ENCODE measurements around the gene WIZ.

Gene WIZ

DNA sequence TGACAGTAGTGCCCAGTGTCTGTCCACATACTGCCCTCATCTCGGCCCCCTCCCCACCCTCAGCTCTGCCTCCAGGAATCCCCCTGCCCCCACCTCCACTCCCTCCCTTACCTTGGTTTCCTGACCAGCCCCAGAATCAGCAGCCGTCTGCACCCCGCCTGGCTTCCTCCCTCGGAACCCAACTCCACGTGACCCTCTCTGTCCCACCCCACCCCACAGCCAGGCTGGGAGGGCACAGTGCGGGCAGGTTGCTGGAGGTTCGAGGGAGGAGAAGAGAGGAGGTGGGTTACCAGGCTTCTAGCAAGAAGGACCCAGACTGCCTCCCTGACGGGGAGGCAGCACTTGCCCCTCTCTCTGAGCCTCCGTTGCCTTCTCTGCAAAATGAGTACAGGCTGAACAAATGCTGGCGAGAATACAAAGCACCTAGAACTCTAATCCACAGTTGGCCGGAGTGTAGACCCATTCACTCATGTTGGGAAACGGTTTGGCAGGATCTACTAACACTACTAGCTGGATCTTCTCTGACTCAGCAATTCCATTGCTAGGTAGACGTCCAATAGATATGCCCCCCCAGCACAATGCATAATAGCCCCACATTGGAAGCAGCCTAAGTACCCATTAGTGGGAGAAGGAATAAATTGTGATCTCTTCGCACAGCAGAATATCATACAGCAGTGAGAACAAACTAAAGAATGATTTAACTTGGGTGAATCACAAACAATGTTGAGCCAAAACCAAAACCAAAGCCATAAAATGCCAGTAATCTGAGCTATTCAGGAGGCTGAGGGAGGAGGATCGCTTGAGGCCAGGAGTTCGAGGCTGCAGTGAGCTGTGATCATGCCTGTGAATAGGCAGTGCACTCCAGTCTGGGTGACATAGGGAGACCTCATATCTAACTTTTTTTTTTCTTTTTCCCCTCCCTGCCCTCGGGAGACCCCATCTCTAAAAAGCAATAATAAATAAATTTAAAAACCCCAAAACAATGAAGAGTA, 14.9 kb upstream of the WIZ start, which contains the start of gene RASAL3:
Gene RASAL3, minus strand, starts transcription at position 151 of the 992 bp plus-strand sequence. CDS start 186 bp downstream, outside the sequence.
- DNase-seq: peak; percentile 80

DNA sequence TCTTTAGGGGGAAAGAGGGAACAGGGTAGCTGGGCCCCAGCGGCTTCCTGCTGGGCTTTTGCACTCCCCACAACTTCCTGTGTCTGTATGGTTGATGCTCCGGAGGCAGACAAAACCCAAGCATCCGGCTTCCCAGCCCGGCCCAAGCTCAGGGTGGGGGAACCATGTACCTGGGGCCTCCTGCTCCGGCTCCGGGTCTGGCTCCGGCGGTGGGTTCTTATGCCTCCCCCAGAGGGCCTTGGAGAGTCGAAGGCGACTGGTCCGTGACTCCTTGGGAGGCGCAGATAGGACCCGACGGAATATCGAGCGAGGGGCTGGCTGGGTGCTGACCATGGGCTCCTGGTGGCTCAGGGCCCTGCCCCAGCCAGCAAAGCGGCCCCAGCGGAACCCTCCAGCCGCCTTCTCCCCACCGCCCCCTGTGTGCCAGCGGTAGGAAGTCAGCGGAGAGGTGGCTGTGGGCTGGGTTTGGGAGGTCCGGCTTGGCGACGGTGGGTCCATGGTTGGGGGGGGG, 14.2 kb upstream of the WIZ start:
- peak; percentile 83 for DNase-seq

DNA sequence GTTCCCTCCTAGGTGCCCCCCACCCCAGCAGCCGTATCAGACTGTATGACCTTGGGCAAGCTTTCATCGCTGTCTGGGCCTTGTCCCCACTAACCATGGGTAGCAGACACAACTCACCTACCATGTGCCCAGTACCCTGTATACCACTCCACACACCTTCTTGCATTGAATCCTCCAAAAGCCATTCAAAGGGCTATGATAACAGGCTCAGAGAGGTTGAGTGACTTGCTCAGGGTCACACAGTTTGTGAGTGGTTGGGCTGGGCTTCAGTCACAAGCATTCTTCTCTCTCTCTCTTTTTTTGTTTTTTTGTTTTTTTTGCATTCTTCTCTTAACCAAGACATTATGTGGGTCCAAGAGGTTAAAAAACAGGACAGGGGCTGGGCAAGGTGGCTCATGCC, 11.9 kb upstream of the WIZ start:
- DNase-seq: no peak

DNA sequence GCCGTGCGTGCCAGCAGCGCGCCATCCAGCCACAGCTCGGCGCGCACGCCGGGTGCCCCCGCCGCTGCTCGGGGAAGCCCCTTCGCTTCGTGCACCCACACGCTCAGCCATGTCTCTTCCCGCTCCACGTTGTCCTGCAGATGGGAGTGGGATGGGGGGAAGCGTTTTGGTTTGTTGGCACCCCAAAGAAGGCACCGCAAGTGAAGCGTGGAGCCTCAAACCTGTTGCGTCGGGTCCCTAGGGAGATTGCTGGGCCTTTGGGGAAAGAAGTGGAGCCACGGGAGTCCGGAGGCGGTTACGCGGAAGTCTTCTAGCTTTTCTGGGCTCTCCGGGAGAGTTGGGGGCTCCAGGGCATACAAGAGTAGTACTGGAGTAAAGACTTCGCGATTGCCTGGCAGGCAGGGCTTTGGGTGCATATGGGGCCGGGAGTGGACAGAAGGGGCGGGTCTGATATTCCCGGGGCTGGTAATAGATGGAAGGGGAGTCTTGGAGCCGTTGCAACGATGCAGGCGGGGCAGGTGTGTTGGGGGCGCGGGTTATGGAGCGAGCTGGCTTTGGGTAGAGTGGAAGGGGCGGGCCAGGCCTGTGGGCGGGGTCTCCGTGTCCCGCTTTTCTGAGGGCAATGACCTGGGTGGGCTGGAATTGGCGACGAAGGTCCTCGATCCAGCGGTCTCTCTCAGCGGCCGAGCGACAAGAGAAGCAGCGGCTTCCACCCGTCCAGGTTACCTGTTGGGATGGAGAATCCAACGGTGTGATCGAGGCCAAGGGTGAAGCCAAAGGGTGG, 8.1 kb upstream of the WIZ start:
- DNase-seq: no peak

DNA sequence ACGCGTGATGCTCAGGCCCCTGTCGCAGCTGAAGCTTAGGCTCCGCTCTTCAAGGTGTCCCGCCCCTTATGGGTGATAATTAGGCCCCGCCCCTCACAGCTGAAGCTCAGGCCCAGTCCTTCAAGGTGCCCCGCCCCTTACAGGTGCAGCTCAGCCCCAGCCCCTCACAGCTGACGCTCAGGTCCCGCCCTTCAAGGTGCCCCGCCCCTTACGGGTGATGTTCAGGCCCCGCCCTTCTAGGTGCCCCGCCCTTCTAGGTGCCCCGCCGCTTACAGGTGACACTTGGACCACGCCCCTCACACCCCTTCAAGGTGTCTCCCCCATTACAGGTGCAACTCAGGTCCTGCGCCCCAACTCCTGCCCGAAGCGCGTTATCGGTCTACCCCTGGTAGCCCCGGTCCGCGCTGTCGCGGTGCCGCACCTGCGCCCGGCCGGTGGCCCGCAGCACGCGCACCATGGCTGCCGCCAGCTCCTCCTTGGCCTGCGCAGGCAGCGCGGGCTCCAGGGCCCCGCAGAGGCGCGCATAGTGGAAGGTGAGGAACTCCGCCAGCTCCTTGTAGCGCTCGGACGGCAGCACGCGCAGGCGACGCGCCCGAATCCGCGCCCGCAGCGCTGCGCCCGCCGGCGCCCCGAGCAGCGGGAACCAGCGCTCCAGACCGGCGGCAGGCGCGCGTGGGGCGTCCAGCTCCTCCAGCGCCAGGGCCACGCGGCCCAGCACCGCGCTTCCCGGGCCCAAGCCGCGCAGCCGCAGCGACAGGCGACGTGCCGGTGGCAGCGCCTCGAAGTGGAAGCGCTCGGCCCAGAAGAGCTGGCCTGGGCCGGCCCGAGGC, 7.3 kb upstream of the WIZ start:
- peak; percentile 40 for DNase-seq

DNA sequence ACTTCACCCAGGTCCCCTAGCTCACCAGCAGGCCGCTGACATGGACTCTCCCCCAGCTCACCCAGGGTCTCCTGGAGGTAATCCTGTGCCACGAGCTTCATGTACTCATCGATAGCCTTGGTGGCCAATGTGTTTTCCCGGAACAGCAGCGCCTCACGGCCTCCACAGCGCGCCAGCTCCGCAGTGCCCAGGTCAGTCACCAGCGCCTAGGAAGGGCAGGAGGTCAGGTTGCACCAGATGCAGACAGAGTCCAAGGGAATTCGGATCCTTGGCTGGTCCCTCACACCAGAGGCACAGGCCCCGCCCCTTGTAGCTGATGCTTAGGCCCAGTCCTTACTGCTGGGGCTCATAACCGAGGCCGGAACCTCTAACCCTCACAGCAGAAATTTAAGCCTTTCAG, 6.7 kb upstream of the WIZ start:
- no peak for DNase-seq

DNA sequence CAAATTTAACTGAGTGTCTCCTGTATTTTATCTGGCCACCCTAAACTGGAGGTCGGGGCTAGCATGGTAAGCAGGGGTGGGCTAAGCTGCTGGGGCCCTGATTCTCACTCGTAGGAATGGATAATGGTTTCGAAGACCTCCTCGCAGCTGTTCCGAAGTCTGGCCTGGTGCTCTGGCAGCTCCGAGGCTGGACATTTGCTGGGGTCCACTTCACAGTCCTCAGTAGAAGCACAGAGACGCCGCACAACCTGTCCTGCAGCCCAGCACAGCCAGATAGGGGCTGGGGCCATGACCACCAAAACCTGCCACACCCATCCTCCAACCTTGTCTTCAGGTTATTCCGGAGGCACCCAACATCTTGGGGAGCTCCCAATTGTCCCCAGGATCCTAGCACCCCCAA, 6.2 kb upstream of the WIZ start:
- DNase-seq: no peak

DNA sequence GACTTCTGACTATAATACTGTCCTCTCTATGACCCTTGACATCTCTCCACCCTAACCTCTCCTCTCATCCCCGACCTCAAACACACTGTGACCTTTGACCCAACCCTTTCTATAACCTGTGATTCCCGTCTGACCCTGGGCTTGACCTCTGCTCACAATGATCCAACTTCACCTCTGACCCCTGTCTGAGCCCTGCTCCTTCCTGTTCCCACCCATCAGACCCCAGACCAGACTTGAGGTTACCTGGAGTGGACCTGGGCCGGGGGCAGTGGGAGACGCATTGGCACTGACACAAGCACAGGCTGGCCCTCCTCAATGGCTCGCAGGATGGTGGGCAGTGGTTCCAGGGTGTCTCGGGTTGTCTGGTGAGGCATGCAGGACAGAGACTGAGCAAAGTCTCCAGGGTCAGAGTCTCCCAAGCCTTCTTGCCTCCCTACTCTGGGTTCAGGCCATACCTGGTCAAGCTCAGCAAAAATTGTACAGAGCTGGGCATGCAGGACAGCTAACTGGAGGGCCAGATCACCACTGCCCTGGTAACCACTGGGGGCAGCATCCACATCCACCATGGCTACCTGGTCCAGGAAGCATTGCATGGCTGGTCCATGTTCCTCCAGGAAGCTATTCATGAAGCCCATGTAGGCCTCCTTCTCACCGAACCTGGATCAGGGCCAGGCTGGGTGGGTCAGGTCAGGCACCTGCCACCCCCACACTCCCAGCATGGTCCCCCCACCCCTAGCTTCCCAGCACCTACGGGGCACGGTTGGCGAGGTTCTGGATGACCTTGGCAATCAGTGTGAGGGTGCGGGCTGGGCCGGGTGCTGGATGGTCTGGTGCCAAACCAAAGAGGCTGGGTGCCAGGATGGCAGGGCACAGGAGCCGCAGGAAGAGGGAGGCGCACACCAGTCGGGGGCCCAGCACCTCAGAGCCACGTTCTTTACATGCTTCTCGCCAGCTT, 4.4 kb upstream of the WIZ start:
- DNase-seq: no peak

DNA sequence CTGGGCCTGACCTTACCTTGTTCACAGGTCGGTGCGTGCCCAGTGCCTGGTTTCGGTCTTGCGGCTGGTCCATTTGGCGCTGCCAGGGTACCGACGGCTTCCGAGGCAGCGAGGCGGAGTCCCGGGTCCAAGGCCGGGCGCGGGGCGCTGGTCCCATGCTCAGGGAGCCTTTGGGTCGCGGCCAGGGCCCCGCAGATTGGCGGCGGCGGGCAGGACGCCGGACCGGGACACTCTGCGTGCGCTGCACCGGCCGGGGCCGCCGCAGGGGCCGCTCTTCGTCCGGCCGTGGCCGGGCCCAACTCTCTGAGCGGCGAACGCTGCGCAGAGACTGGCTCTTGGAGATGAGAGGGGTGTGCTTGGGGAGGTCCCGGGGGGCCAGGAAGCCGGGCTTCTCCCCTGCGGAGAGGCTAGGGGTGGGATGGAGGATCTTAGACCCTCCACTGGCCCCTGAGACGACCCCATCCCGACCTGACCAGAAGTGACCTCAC, 3.4 kb upstream of the WIZ start:
- no peak for DNase-seq

DNA sequence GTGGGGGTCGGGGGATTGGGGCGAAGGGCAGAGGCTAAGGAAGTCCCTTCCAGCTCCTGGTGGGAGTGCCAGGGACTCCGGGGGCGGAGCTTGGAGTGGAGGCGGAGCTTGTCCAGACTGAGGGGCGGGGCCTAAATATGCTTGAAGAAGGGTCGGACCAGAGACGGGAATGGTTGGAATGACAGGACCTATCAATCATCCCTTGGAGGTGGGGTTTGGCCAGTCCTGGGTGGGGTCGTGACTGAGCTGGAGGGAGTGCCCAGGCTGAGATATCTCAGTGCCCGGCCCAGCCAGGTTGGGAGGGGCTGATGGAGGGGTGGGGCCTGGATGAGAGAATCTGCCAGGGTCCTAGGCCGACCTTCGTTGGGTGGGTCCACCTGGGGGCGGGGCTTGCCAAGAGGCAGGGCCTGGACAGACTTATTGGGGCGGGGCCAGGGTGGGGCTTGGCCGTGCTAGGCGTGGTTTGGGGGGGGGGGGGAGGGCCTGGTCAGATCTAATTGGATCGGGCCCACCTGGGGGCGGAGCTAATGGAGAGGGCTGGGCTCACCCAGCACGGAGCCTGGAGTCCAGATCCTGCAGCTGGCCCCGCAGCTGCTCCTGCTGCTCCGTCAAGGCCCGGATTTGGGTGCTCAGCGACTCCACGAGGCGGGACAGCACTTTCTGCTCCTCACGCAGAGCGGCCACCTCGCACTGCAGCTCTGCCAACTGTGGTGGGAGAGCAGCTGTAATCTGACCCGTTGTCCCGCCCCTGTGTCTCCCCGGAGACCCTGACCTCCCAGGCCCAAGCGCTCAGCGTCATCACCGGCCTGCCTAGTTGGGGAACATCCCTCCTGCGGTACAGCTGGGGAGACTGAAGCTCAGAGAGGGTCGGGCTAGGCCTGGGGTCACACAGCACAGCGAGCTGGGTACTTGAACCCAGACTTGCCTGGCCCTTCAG, 2.6 kb upstream of the WIZ start:
- DNase-seq: peak; percentile 36

DNA sequence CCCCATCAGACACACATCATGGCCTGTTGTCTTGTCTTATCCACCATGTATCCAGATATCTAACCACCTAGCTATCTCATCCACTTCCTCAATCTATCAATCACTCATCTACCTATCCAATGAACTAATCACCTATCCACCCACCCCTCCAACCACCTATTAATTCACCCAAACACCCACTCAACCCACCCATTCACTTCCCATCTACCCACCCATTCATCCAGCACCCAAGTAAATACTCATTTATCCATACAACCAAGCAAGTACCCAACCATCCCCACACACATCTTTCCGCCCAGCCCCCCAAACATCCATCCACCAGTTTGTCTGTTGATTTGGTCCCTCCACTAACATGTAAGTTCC, 753 bp upstream of the WIZ start:
- no peak for DNase-seq

DNA sequence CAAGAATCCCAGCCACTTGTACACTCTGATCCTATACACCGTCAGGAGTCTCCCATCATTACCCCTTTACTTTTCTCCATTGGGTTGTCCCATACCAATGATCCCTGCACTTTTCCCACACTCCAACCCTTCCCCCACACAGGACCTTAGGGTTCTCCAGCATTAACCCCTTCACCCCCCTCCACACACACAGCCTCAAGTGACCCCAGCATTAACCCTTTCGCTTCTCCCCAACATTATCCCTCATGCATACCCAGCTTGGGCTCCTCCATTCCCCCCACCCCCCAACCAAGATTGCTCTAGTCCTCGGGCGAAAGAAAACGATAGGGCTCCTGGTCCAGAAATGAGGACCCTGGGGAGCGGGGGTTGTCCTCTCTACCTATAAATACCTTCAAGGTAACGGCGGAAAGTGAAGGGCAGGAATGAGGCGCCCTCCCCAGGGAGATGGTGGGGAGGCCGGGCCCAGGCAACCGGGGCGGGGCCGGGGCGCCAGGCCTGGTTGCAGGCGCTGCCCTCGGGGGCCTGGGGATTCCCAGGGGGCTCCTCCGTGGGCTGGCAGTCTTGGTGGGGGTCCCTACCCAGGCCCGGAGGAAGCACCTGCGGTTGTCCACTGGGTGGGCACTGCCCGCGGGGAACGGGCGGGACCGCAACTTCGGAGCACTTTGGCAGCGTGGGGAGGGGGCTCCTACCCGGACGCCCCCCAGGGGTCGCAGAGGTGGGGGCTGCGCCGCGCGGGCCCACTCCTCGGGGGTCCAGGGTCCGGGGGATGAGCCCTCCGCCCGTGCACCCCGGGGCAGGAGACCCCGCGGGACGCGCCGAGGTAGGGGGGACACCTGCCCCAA, 757 bp downstream of the WIZ start:
- DNase-seq: no peak

DNA sequence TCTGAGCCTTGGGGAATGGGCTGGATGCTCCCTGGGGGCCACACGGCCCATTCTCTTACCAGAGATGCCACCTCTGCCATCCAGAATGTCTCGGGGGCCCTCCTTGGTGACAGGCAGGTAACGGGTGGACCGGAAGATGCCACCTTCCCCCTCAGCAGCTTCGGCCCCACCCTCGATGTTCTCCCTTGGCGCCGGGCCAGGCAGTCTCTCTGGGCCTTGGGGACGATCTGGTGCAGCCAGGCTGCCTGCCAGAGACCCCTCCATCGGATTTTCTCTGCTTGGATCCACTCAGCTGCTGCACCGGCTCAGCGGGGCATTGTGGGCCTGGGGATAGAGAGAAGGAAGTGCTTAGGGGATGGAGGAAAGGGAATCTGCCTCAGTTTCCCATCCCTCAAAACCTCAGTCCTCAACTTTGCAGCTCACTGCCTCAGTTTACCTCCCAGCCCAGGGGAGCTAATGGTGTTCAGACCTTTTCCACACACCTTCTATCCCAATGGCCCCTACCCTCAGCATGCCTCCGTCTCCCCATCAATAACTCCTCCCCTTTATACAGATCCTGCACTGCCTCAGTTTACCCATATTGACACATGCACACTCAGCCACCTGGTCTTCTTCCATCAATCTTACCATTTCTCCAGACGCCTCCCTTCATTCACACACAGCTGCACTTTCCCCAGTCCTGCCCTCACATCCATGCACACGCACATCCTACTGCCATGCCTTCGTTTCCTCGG, 1.5 kb downstream of the WIZ start:
- no peak for DNase-seq

DNA sequence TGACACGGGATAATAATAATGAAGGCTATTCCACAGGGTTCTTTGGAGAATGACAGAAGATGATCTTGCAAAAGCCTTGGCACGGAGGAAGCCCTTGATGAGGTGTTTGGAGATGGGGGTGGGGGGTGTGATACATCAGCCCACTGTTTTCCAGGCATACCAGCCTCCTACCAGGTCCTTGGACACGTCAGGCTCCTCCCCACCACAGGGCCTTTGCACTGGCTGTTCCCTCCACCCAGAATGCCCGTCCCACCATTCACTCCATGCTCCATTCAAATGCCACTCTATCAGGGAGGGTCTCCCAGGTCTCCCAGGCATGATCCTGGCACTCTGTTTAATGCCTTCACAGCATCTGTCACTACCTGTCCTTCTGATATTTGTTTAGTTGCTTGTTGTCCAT, 2.7 kb downstream of the WIZ start:
- DNase-seq: no peak

DNA sequence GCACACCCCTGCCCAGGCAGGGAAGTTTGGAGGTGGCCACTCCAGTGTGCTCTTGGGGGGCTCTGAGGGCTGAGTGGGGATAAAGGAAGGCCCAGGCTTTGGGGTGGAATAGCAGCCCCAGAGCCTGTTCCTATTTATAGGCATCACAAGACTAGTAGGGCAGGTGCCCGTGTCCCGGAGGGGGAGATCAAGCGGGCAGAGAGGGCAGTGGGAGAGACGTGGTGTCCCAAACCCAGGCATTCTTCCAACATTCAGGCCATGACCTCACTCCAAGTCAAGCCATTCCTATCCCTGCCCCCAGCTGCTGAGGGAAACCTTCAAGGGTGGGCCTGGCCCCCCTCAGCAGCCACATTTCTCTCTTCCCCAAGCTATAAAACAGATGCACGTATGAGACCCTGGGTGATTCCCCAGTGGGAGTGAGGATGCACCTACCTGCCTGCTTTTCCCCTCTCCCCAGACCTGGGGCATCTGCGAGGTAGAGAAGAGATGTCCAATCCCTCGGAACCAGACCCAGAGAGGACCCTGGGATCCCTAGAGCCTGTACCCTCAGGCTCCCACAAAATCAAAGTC, 3.9 kb downstream of the WIZ start:
- no peak for DNase-seq

DNA sequence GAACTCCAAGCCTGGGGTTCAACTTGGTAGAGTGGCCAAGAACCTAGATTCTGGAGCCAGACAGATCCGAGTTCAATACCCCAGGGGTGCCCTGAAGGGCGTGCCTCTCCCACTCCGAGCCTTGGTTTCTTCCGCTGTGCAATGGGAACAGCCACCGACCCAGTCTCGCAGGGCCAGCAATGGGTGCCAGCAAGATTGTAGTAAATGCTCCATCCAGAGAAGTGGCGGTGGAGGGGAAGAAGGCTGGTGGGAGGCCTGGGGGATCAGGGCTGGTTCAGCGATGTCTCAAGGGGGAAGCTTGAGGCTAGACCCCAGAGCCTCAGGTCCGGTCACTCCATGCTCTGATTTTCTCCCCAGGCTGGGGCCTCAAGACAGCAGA, 4.5 kb downstream of the WIZ start:
- no peak for DNase-seq

DNA sequence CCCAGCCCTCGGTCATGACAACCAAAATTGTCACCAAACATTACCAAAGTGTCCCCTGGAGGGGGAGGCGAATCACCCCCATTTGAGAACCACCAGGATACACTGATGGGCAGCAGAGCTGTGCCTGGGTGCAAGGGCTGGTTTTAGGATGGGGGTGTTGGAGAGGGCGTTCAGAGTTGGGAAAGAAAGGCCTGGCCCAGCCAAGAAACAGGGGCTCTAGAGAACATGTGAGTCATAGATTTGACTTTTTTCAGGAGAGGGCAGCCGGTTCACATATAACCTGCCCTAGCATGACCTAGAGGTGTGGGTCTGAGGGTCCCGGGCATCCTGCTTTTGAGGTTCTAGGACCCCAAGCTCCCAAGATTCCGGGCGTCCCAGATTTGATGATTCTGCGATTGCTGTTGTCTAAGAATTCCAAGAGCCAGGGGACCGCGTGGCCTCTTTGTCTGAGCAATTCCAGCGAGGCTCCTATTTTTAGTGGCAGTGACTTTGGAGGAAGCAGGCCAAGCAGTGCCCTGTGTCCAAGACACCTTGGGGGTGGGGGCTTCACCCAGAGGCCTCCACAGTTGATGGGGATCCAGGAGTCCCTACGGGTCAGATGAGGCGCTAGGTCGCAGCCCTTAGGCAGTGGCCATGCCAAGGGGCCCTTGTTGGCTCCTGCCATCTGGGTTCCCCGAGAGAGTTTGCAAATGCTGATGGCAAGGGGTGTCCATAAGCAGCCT, 5.1 kb downstream of the WIZ start:
- no peak for DNase-seq

DNA sequence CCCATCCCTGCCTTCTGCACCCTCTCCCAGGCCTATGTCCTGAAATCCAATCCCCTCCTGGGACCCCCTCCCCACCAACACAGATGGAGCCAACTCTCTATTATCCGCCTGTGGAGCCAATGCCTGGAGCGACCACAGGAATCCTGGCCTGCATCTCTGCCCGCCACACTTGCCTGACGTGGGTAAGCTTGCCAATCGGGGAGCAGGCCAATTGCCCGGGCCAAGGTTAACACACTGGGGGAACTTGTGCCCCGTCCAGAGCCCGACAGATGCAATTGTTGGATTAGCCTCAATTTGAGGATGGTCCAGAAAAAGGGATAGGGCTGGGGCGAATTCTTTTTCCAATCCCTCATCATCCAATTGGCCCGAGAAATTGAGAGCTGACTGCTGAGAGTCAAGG, 5.9 kb downstream of the WIZ start:
- no peak for DNase-seq

All from stimulated activated CD4-positive, alpha-beta T cell treated with anti-CD3 and anti-CD28 coated beads, Interleukin-15, amount 100 ng/mL, for 24 hours (primary cell).